Mucosa of descending colon (tissue), 3 donors: ENCODE results near the gene UTP11. TPM values are rescaled to one million over a fixed set of nuclear protein-coding genes. Genes with fewer than 3 reads are reported as not detected.

Experiments
- ATAC-seq: fragments of 200-7000 bp; cut with Tn5 transposase; one replicate; pipeline ENCODE4 v1.9.1; 2020; ENCODE audit warnings: mild to moderate bottlenecking, moderate library complexity
- DNase-seq, 3 donors: peaks; one replicate each; pipeline ENCODE4 v3.0.0-alpha.2; 2020
- H3K36me3 ChIP-seq: fragments of 200-600 bp; one replicate; pipeline ENCODE4 v1.8.0; 2021; ENCODE audit warnings: low read depth, mild to moderate bottlenecking
- H3K4me1 ChIP-seq: fragments of 200-600 bp; one replicate; pipeline ENCODE4 v1.8.0; 2021; ENCODE audit warnings: low read depth, mild to moderate bottlenecking
- H3K4me3 ChIP-seq: fragments of 200-600 bp; one replicate; pipeline ENCODE4 v1.8.0; 2021; ENCODE audit warnings: mild to moderate bottlenecking
- H3K9me3 ChIP-seq: fragments of 200-600 bp; one replicate; pipeline ENCODE4 v1.8.0; 2021; ENCODE audit warnings: mild to moderate bottlenecking
- CTCF ChIP-seq: fragments of 200-600 bp; IDR thresholded peaks from one replicate; pipeline ENCODE4 v1.8.0; 2022; ENCODE audit warnings: antibody characterized with exemption, mild to moderate bottlenecking
- intact Hi-C, 2 donors: fragments of 100-400 bp; cut with DNase I in 1 of 2; cut with micrococcal nuclease in 1 of 2; formaldehyde crosslinking; loops; one replicate each; pipeline versions ENCODE4 v1.11.0 to v1.11.1; 2022; cut with DNase I, micrococcal nuclease
- total RNA-seq, 3 donors: library from RNA; stranded (reverse); fragmentation: NEBNext Ultra II Directional in 2 of 3; extraction: Animal tissue kit (Norgen Biotek cat#: 25700) in 2 of 3; gene quantifications; one replicate each; pipeline versions ENCODE4 v1.2.1 to v1.2.4, GENCODE V29; 2021 to 2023
- donor health status: DM: no; HTN: no; CAD: no; lungs with moderate emphysema.
- donor health status: DM: no; HTN: no; CAD: no.
- donor health status: DM: no; HTN: yes; CAD: no.

UTP11 gene
- total RNA-seq, 3 donors from 2014 or later: 13.7 to 35.7 (median 15.3) TPM

GRCh38 chr1:38064197-38064903 is 51.8 kb downstream of the UTP11 start:
- no peaks in the 10 kb centered on the region for H3K9me3 ChIP-seq
- H3K36me3 ChIP-seq: no peaks in the 10 kb centered on the region
- intact Hi-C loops: no loop called here
- TF ChIP-seq CTCF: no peak
- no peak for ATAC-seq
- no peak for DNase-seq
- H3K4me3 ChIP-seq: no peak overlapping the region
- no peaks in the 10 kb centered on the region for H3K4me1 ChIP-seq

DNA sequence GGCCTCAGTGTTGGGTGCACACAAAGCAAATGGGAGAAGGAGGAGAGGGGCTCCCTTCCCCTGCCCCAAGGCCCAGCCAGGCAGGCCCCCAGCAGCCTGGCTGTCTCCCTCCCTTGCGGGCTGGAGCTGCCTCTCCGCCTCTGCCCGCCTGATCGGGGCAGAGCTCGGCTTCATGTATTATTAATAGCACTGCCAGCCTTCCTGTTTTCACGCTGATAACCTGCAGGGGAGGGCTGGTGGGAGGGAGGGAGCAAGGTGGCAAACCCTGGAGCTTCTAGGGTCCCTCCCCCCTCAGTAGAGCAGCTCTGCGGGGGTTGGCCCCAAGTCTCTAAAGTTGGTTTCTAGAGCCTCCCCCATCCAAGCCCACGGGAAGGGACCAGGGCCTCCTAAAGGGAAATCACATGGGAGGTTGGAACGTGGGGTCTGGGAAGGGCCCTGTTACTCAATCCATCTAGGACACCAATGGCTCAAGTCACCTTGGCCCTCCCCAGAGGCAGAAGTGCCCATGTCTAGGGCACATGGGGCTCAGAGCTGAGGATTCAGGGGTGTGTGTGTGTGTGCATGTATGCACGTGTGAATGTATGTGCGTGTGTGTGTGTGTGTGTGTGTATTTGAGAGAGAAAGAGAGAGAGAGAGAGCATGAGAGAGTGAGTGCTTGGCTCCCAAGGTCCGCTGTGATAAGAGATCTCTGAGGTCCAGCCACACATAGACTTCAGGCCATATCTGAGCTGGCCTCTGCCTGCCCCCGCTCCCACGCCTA is 55.9 kb downstream of the UTP11 start:
- no peaks in the 10 kb centered on the region for H3K36me3 ChIP-seq
- no peaks in the 10 kb centered on the region for H3K9me3 ChIP-seq
- no peak for TF ChIP-seq CTCF
- DNase-seq (no peak), ATAC-seq (no peak)
- no peaks in the 10 kb centered on the region for H3K4me1 ChIP-seq
- no peak overlapping the region for H3K4me3 ChIP-seq
- intact Hi-C loops: no loop called here

GRCh38 chr1:38068980-38069340 is 56.4 kb downstream of the UTP11 start:
- no peaks in the 10 kb centered on the region for H3K4me1 ChIP-seq
- H3K36me3 ChIP-seq: no peaks in the 10 kb centered on the region
- H3K9me3 ChIP-seq: no peaks in the 10 kb centered on the region
- intact Hi-C loops: no loop called here
- no peak for TF ChIP-seq CTCF
- ATAC-seq: no peak
- no peak overlapping the region for H3K4me3 ChIP-seq
- no peak for DNase-seq

DNA sequence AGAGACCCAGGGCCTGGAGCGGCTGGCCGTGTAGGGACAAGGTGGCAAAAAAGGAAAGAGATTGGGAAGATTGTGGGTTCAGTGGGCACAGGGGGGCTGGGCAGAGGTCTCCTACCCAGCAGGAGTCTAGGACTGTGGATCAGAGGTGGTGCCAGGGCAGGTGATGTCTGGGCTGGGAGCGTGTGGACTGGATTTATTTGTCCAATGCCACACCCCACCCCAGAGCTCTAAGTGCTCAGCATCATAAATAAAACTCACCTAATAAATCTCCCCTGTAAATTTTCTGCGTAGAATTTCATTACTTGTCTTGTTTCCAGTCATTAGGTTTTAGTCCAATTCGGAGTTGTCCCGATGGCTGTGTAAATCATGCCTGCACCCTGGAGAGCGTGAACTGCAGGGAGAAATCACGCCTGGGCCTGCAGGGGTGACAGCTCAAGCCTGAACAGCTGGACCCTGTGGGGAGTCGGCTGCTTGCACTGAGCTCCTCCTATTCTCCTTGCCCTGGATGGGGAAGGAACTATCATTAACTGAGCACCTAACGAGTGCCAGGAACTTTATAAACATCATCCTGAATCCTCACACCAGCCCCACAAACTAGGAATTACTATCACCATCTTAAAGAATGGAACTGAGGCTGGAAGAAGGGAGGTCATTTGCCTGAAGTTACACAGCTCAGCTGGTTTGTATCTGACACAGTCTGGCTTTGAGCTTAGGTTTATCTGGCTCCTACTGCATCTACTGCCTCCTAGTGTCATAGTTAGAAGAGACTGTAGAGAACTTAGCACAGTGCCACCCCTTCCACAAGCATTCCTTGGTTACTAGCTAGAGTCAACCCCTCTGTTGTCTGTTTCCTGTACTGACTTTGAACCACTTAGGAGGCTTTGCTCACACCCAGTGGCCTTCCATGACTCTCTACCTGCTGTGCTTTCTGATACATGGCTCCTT is 59.0 kb downstream of the UTP11 start:
- no peaks in the 10 kb centered on the region for H3K9me3 ChIP-seq
- no peak for TF ChIP-seq CTCF
- DNase-seq (no peak), ATAC-seq (no peak)
- intact Hi-C loops: no loop called here
- H3K4me3 ChIP-seq: no peak overlapping the region
- no peaks in the 10 kb centered on the region for H3K36me3 ChIP-seq
- H3K4me1 ChIP-seq: no peaks in the 10 kb centered on the region

- TF ChIP-seq CTCF: no peak
- H3K4me3 ChIP-seq: no peak overlapping the region
- H3K36me3 ChIP-seq: no peaks in the 10 kb centered on the region
- no peaks in the 10 kb centered on the region for H3K9me3 ChIP-seq
- no peak for DNase-seq
- intact Hi-C loops: no loop called here
- no peaks in the 10 kb centered on the region for H3K4me1 ChIP-seq
- no peak for ATAC-seq
Observed at GRCh38 chr1:38072858-38073257, 60.3 kb downstream of the UTP11 start.
